ENCODE data around the gene MYL3. TPM values are rescaled to one million over a fixed set of nuclear protein-coding genes. Genes with fewer than 3 reads are reported as not detected.

Gene MYL3
- total and polyA plus RNA-seq, 4 donors: 1.8 to 14.3 (median 2.8) TPM

- 92 to 98% methylated on average over 2 of the region's 2 CpGs for WGBS, 2 donors
- Histone ChIP-seq H3K27me3 (ENCODE audit: control insufficient read depth in 1 of 2, insufficient read depth in 2 of 2, low read length in 1 of 2) (no peaks in the 10 kb centered on the region), H3K36me3 (ENCODE audit: control insufficient read depth in 1 of 2, insufficient read depth in 2 of 2, low read length in 1 of 2) (no peaks in the 10 kb centered on the region), H3K27ac (ENCODE audit: low read depth in 1 of 2, low read length in 2 of 2) (no peak overlapping the region), H3K4me3 (ENCODE audit: low read length in 2 of 2) (no peak overlapping the region), H3K9me3 (ENCODE audit: control insufficient read depth, low read length) (no peaks in the 10 kb centered on the region), H3K4me1 (ENCODE audit: control insufficient read depth in 1 of 2, insufficient read depth in 2 of 2, low read length in 2 of 2) (no peaks in the 10 kb centered on the region)
- ATAC-seq (ENCODE audit: low FRiP score) (no peak), DNase-seq (peak in 1 of 2 donors; percentile 61)
- intact Hi-C loops (cut with DNase I): no loop called here
These were observed 10.3 kb downstream of the MYL3 start for GRCh38 chr3:46852839-46853355.

GRCh38 chr3:46852334-46852720, 10.9 kb downstream of the MYL3 start:
- no peak for ATAC-seq (ENCODE audit: low FRiP score)
- Histone ChIP-seq H3K4me3 (ENCODE audit: low read length in 2 of 2) (no peak overlapping the region), H3K4me1 (ENCODE audit: control insufficient read depth in 1 of 2, insufficient read depth in 2 of 2, low read length in 2 of 2) (no peaks in the 10 kb centered on the region), H3K27me3 (ENCODE audit: control insufficient read depth in 1 of 2, insufficient read depth in 2 of 2, low read length in 1 of 2) (no peaks in the 10 kb centered on the region), H3K9me3 (ENCODE audit: control insufficient read depth, low read length) (no peaks in the 10 kb centered on the region), H3K36me3 (ENCODE audit: control insufficient read depth in 1 of 2, insufficient read depth in 2 of 2, low read length in 1 of 2) (no peaks in the 10 kb centered on the region), H3K27ac (ENCODE audit: low read depth in 1 of 2, low read length in 2 of 2) (no peak overlapping the region)
- DNase-seq: peak in 1 of 2 donors; percentile 38
- 94 to 97% methylated on average over 9 of the region's 9 CpGs for WGBS, 2 donors
- intact Hi-C loops (cut with DNase I): no loop called here

- intact Hi-C loops (cut with DNase I): no loop called here
- no peak overlapping the region for H3K4me3 ChIP-seq (ENCODE audit: low read length in 2 of 2)
- no peak overlapping the region for H3K27ac ChIP-seq (ENCODE audit: low read depth in 1 of 2, low read length in 2 of 2)
- peak; percentile 32 to 42 for DNase-seq
- H3K36me3 ChIP-seq (ENCODE audit: control insufficient read depth in 1 of 2, insufficient read depth in 2 of 2, low read length in 1 of 2): no peaks in the 10 kb centered on the region
- no peaks in the 10 kb centered on the region for H3K27me3 ChIP-seq (ENCODE audit: control insufficient read depth in 1 of 2, insufficient read depth in 2 of 2, low read length in 1 of 2)
- H3K9me3 ChIP-seq (ENCODE audit: control insufficient read depth, low read length): no peaks in the 10 kb centered on the region
- WGBS, 2 donors: 82 to 91% methylated on average over 13 of the region's 13 CpGs
- H3K4me1 ChIP-seq (ENCODE audit: control insufficient read depth in 1 of 2, insufficient read depth in 2 of 2, low read length in 2 of 2): no peaks in the 10 kb centered on the region
- ATAC-seq (ENCODE audit: low FRiP score): no peak
These were observed 11.6 kb downstream of the MYL3 start for GRCh38 chr3:46851364-46852333.

GRCh38 chr3:46850468-46850779, 12.8 kb downstream of the MYL3 start:
- intact Hi-C loops (cut with DNase I): no loop called here
- H3K36me3 ChIP-seq (ENCODE audit: control insufficient read depth in 1 of 2, insufficient read depth in 2 of 2, low read length in 1 of 2): no peaks in the 10 kb centered on the region
- H3K4me1 ChIP-seq (ENCODE audit: control insufficient read depth in 1 of 2, insufficient read depth in 2 of 2, low read length in 2 of 2): no peaks in the 10 kb centered on the region
- no peaks in the 10 kb centered on the region for H3K9me3 ChIP-seq (ENCODE audit: control insufficient read depth, low read length)
- H3K4me3 ChIP-seq (ENCODE audit: low read length in 2 of 2): no peak overlapping the region
- H3K27ac ChIP-seq (ENCODE audit: low read depth in 1 of 2, low read length in 2 of 2): no peak overlapping the region
- DNase-seq (no peak), ATAC-seq (ENCODE audit: low FRiP score) (no peak)
- no peaks in the 10 kb centered on the region for H3K27me3 ChIP-seq (ENCODE audit: control insufficient read depth in 1 of 2, insufficient read depth in 2 of 2, low read length in 1 of 2)
- WGBS, 2 donors: 82 to 100% methylated on average over 1 of the region's 1 CpG

- H3K4me3 ChIP-seq (ENCODE audit: low read length in 2 of 2): no peak overlapping the region
- no peak for ATAC-seq (ENCODE audit: low FRiP score)
- H3K9me3 ChIP-seq (ENCODE audit: control insufficient read depth, low read length): no peaks in the 10 kb centered on the region
- no peaks in the 10 kb centered on the region for H3K4me1 ChIP-seq (ENCODE audit: control insufficient read depth in 1 of 2, insufficient read depth in 2 of 2, low read length in 2 of 2)
- H3K27ac ChIP-seq (ENCODE audit: low read depth in 1 of 2, low read length in 2 of 2): no peak overlapping the region
- no peaks in the 10 kb centered on the region for H3K27me3 ChIP-seq (ENCODE audit: control insufficient read depth in 1 of 2, insufficient read depth in 2 of 2, low read length in 1 of 2)
- H3K36me3 ChIP-seq (ENCODE audit: control insufficient read depth in 1 of 2, insufficient read depth in 2 of 2, low read length in 1 of 2): no peaks in the 10 kb centered on the region
- DNase-seq: no peak
- intact Hi-C loops (cut with DNase I): loop anchor here in 1 of 2 donors (5.0 kb wide), 1 partner anchor 143 kb away; no protein-coding TSS in a partner anchor
- WGBS, 2 donors: 65 to 72% methylated on average over 7 of the region's 7 CpGs
These were observed 13.4 kb downstream of the MYL3 start for GRCh38 chr3:46849686-46850467.

- ATAC-seq (ENCODE audit: low FRiP score): no peak
- Histone ChIP-seq H3K36me3 (ENCODE audit: control insufficient read depth in 1 of 2, insufficient read depth in 2 of 2, low read length in 1 of 2) (no peaks in the 10 kb centered on the region), H3K9me3 (ENCODE audit: control insufficient read depth, low read length) (no peaks in the 10 kb centered on the region), H3K4me3 (ENCODE audit: low read length in 2 of 2) (no peak overlapping the region), H3K27ac (ENCODE audit: low read depth in 1 of 2, low read length in 2 of 2) (no peak overlapping the region), H3K4me1 (ENCODE audit: control insufficient read depth in 1 of 2, insufficient read depth in 2 of 2, low read length in 2 of 2) (no peaks in the 10 kb centered on the region), H3K27me3 (ENCODE audit: control insufficient read depth in 1 of 2, insufficient read depth in 2 of 2, low read length in 1 of 2) (no peaks in the 10 kb centered on the region)
- DNase-seq: no peak
- intact Hi-C loops (cut with DNase I): loop anchor here in 1 of 2 donors (5.0 kb wide), 1 partner anchor 142 kb away; no protein-coding TSS in a partner anchor
- WGBS, 2 donors: 89% methylated on average over 7 of the region's 7 CpGs
These were observed 14.1 kb downstream of the MYL3 start for GRCh38 chr3:46849045-46849631.

- WGBS, 2 donors: 61 to 62% methylated on average over 12 of the region's 12 CpGs
- ATAC-seq (ENCODE audit: low FRiP score) (no peak), DNase-seq (peak; percentile 57 to 77)
- Histone ChIP-seq H3K27ac (ENCODE audit: low read depth in 1 of 2, low read length in 2 of 2) (no peak overlapping the region), H3K4me3 (ENCODE audit: low read length in 2 of 2) (no peak overlapping the region), H3K4me1 (ENCODE audit: control insufficient read depth in 1 of 2, insufficient read depth in 2 of 2, low read length in 2 of 2) (no peaks in the 10 kb centered on the region), H3K9me3 (ENCODE audit: control insufficient read depth, low read length) (no peaks in the 10 kb centered on the region), H3K27me3 (ENCODE audit: control insufficient read depth in 1 of 2, insufficient read depth in 2 of 2, low read length in 1 of 2) (no peaks in the 10 kb centered on the region), H3K36me3 (ENCODE audit: control insufficient read depth in 1 of 2, insufficient read depth in 2 of 2, low read length in 1 of 2) (no peaks in the 10 kb centered on the region)
- intact Hi-C loops (cut with DNase I): loop anchor here in 1 of 2 donors (5.0 kb wide), 1 partner anchor 141 kb away; no protein-coding TSS in a partner anchor
These were observed 14.8 kb downstream of the MYL3 start for GRCh38 chr3:46848271-46849044.

- Histone ChIP-seq H3K9me3 (ENCODE audit: control insufficient read depth, low read length) (no peaks in the 10 kb centered on the region), H3K27ac (ENCODE audit: low read depth in 1 of 2, low read length in 2 of 2) (no peak overlapping the region), H3K4me3 (ENCODE audit: low read length in 2 of 2) (no peak overlapping the region), H3K27me3 (ENCODE audit: control insufficient read depth in 1 of 2, insufficient read depth in 2 of 2, low read length in 1 of 2) (no peaks in the 10 kb centered on the region), H3K4me1 (ENCODE audit: control insufficient read depth in 1 of 2, insufficient read depth in 2 of 2, low read length in 2 of 2) (no peaks in the 10 kb centered on the region), H3K36me3 (ENCODE audit: control insufficient read depth in 1 of 2, insufficient read depth in 2 of 2, low read length in 1 of 2) (no peaks in the 10 kb centered on the region)
- no peak for DNase-seq
- WGBS, 2 donors: 96 to 98% methylated on average over 5 of the region's 5 CpGs
- ATAC-seq (ENCODE audit: low FRiP score): no peak
- intact Hi-C loops (cut with DNase I): loop anchor here in 1 of 2 donors (5.0 kb wide), 1 partner anchor 140 kb away; no protein-coding TSS in a partner anchor
These were observed 15.5 kb downstream of the MYL3 start for GRCh38 chr3:46847744-46848143.

Measured in aorta (tissue), 5 donors.